WTC11 (cell line): ENCODE measurements around the gene LY9. TPM values are rescaled to one million over a fixed set of nuclear protein-coding genes. Genes with fewer than 3 reads are reported as not detected.

Source experiments
- ATAC-seq: fragments of 200-7000 bp; cut with Tn5 transposase; 2 replicates; pipeline ENCODE4 v1.10.0; 2021; ENCODE audit warnings: mild to moderate bottlenecking, moderate library complexity
- CTCF ChIA-PET: fragments of 300-600 bp; sonication (Branson Sonifier 250); formaldehyde crosslinking; loops from one replicate; lab custom pipeline; 2021; ENCODE audit warnings: antibody characterized with exemption; lab: Charles Lee
- POLR2A ChIA-PET: fragments of 350-600 bp; sonication (Branson Sonifier 250); formaldehyde crosslinking; loops from one replicate; lab custom pipeline; 2021; ENCODE audit warnings: antibody characterized with exemption; lab: Charles Lee
- DNase-seq: peaks from one replicate; pipeline ENCODE4 v3.0.0; 2021; ENCODE audit warnings: low spot score
- H3K27ac Mint-ChIP-seq: 2 replicates; pipeline ENCODE4 v1.8.0; 2021; ENCODE audit warnings: mixed read lengths
- H3K27me3 Mint-ChIP-seq: 2 replicates; pipeline ENCODE4 v1.8.0; 2021; ENCODE audit warnings: low read depth, mild to moderate bottlenecking, moderate library complexity, mixed read lengths
- H3K36me3 Mint-ChIP-seq: 2 replicates; pipeline ENCODE4 v1.8.0; 2021; ENCODE audit warnings: mixed read lengths
- H3K4me1 Mint-ChIP-seq: 2 replicates; pipeline ENCODE4 v1.8.0; 2022; ENCODE audit warnings: mixed read lengths
- H3K4me3 Mint-ChIP-seq: 2 replicates; pipeline ENCODE4 v1.8.0; 2021; ENCODE audit warnings: mild to moderate bottlenecking, moderate library complexity, mixed read lengths
- H3K9me3 Mint-ChIP-seq: 2 replicates; pipeline ENCODE4 v1.8.0; 2021; ENCODE audit warnings: mixed read lengths
- CBFB ChIP-seq: sonication (generic); formaldehyde crosslinking; IDR thresholded peaks from 2 replicates; pipeline ENCODE4 v1.8.1; 2022; ENCODE audit warnings: mild to moderate bottlenecking, low read depth, missing genetic modification reagents
- CREB1 ChIP-seq: sonication (generic); formaldehyde crosslinking; IDR thresholded peaks from 2 replicates; pipeline ENCODE4 v1.8.0; 2023; ENCODE audit warnings: mild to moderate bottlenecking, missing genetic modification reagents
- ESRRA ChIP-seq: sonication (generic); formaldehyde crosslinking; IDR thresholded peaks from 2 replicates; pipeline ENCODE4 v1.8.1; 2022; ENCODE audit warnings: mild to moderate bottlenecking, missing genetic modification reagents, borderline replicate concordance
- FOXP1 ChIP-seq: sonication (generic); formaldehyde crosslinking; IDR thresholded peaks from 2 replicates; pipeline ENCODE4 v1.8.0; 2022; ENCODE audit warnings: missing genetic modification reagents, mild to moderate bottlenecking, moderate library complexity, borderline replicate concordance
- JUN ChIP-seq: sonication (generic); formaldehyde crosslinking; IDR thresholded peaks from 2 replicates; pipeline ENCODE4 v1.8.0; 2023; ENCODE audit warnings: mild to moderate bottlenecking, missing genetic modification reagents
- KAT7 ChIP-seq: sonication (generic); formaldehyde crosslinking; IDR thresholded peaks from 2 replicates; pipeline ENCODE4 v1.8.1; 2023; ENCODE audit warnings: missing genetic modification reagents, mild to moderate bottlenecking, borderline replicate concordance
- MXD4 ChIP-seq: fragments of 250-450 bp; sonication (Bioruptor Pico); IDR thresholded peaks from 2 replicates; pipeline ENCODE4 v1.8.0; 2021; ENCODE audit warnings: mild to moderate bottlenecking, moderate library complexity, borderline replicate concordance
- MYBL2 ChIP-seq: sonication (generic); formaldehyde crosslinking; IDR thresholded peaks from 2 replicates; pipeline ENCODE4 v1.8.1; 2023; ENCODE audit warnings: mild to moderate bottlenecking, moderate library complexity, missing genetic modification reagents
- NR2C2 ChIP-seq: sonication (generic); formaldehyde crosslinking; IDR thresholded peaks from 2 replicates; pipeline ENCODE4 v1.8.0; 2022; ENCODE audit warnings: mild to moderate bottlenecking, missing genetic modification reagents
- RORB ChIP-seq: fragments of 250-450 bp; sonication (Bioruptor Pico); IDR thresholded peaks from 2 replicates; pipeline ENCODE4 v1.9.0; 2021; ENCODE audit warnings: mild to moderate bottlenecking
- ZNF671 ChIP-seq: fragments of 250-450 bp; sonication (Bioruptor Pico); IDR thresholded peaks from 2 replicates; pipeline ENCODE4 v1.8.0; 2021; ENCODE audit warnings: mild to moderate bottlenecking
- total RNA-seq: library from RNA; stranded (reverse); gene quantifications from 3 replicates; pipeline ENCODE4 v1.2.3, GENCODE V29; 2021
- TF ChIP-seq, protein P1 (sequence below): fragments of 250-450 bp; sonication (Bioruptor Pico); conservative IDR thresholded peaks from 2 replicates; pipeline ENCODE4 v1.9.0; 2021; ENCODE audit warnings: mild to moderate bottlenecking
- TF ChIP-seq, protein P2 (sequence below): sonication (generic); formaldehyde crosslinking; IDR thresholded peaks from 2 replicates; pipeline ENCODE4 v1.8.1; 2023; ENCODE audit warnings: mild to moderate bottlenecking, missing genetic modification reagents
- TF ChIP-seq, protein P3 (sequence below): sonication (generic); formaldehyde crosslinking; IDR thresholded peaks from 2 replicates; pipeline ENCODE4 v1.8.1; 2022; ENCODE audit warnings: mild to moderate bottlenecking, moderate library complexity, missing genetic modification reagents
- TF ChIP-seq, protein P4 (sequence below): sonication (generic); formaldehyde crosslinking; IDR thresholded peaks from 2 replicates; pipeline ENCODE4 v1.8.1; 2022; ENCODE audit warnings: low read depth, missing genetic modification reagents, borderline replicate concordance
- TF ChIP-seq, protein P5 (sequence below): sonication (generic); formaldehyde crosslinking; conservative IDR thresholded peaks from 2 replicates; pipeline ENCODE4 v1.8.1; 2022; ENCODE audit warnings: mild to moderate bottlenecking, missing genetic modification reagents
- TF ChIP-seq, protein P6 (sequence below): sonication (generic); formaldehyde crosslinking; IDR thresholded peaks from 2 replicates; pipeline ENCODE4 v1.8.1; 2022; ENCODE audit warnings: low read depth, mild to moderate bottlenecking, moderate library complexity, missing genetic modification reagents, borderline replicate concordance
- TF ChIP-seq, protein P7 (sequence below): fragments of 200-600 bp; IDR thresholded peaks from 2 replicates; pipeline ENCODE4 v1.8.0; 2022; ENCODE audit warnings: antibody characterized with exemption

The LY9 gene
- total RNA-seq, 1 experiment from 2014 or later: not detected

DNA sequence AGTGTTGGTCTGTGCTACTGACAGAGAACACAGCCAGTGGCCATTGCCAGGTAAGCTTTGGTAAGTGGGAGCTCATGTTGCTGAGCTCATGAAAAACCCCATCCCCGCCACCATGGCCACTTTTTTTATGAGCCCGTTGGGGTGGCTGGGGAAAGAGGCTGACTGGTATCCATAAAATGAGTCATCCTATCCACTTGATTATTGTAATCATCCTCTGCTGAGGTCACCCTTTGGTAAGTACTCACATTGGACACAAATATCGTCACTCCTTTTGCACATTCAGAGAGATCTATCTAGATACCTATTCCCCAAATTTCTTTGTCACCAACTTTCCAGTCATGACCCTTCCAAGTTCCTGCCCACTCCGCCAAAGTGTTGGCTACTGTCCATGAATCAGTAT is 34.9 kb upstream of the LY9 start (continued):
- TF ChIP-seq, protein P1, sequence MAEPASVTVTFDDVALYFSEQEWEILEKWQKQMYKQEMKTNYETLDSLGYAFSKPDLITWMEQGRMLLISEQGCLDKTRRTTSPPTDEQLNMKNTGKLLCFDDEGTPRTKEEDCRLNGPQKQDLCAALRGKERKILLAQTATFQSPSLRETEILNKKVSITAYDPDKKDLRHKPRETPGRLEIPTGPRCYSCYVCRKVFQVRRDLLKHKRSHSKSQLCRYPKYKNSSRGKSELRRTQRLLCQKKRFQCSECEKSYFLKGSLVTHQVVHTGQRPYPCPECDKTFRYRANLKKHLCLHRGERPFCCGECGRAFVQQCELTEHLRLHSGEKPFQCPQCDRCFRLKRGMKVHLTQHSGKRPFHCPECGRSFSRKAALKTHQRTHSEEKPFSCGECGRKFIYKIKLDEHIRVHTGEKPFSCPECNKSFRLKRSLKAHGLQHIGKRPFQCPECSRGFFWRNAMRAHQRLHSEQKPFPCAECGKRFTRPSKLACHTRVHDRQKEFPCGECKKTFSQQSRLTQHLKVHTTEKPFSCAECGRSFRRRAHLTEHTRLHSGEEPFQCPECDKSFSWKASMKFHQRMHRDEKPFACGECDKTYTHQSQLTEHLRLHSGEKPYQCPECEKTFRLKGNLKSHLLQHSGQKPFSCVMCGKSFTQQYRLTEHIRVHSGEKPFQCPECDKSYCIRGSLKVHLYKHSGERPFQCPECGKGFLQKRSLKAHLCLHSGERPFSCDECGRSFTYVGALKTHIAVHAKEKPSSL (CRISPR knock-in tag): no peak
- TF ChIP-seq RORB (no peak), ESRRA (CRISPR knock-in tag) (no peak), JUN (CRISPR knock-in tag) (no peak), CBFB (CRISPR knock-in tag) (no peak), KAT7 (no peak), MYBL2 (no peak)
- TF ChIP-seq, protein P2, sequence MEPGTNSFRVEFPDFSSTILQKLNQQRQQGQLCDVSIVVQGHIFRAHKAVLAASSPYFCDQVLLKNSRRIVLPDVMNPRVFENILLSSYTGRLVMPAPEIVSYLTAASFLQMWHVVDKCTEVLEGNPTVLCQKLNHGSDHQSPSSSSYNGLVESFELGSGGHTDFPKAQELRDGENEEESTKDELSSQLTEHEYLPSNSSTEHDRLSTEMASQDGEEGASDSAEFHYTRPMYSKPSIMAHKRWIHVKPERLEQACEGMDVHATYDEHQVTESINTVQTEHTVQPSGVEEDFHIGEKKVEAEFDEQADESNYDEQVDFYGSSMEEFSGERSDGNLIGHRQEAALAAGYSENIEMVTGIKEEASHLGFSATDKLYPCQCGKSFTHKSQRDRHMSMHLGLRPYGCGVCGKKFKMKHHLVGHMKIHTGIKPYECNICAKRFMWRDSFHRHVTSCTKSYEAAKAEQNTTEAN (CRISPR knock-in tag): no peak
- TF ChIP-seq, protein P3, sequence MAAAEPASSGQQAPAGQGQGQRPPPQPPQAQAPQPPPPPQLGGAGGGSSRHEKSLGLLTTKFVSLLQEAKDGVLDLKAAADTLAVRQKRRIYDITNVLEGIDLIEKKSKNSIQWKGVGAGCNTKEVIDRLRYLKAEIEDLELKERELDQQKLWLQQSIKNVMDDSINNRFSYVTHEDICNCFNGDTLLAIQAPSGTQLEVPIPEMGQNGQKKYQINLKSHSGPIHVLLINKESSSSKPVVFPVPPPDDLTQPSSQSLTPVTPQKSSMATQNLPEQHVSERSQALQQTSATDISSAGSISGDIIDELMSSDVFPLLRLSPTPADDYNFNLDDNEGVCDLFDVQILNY (CRISPR knock-in tag): no peak
- TF ChIP-seq, protein P4, sequence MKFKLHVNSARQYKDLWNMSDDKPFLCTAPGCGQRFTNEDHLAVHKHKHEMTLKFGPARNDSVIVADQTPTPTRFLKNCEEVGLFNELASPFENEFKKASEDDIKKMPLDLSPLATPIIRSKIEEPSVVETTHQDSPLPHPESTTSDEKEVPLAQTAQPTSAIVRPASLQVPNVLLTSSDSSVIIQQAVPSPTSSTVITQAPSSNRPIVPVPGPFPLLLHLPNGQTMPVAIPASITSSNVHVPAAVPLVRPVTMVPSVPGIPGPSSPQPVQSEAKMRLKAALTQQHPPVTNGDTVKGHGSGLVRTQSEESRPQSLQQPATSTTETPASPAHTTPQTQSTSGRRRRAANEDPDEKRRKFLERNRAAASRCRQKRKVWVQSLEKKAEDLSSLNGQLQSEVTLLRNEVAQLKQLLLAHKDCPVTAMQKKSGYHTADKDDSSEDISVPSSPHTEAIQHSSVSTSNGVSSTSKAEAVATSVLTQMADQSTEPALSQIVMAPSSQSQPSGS: no peak
- TF ChIP-seq, protein P5, sequence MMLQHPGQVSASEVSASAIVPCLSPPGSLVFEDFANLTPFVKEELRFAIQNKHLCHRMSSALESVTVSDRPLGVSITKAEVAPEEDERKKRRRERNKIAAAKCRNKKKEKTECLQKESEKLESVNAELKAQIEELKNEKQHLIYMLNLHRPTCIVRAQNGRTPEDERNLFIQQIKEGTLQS: no peak
- TF ChIP-seq, all 79 proteins: peak for 0

DNA sequence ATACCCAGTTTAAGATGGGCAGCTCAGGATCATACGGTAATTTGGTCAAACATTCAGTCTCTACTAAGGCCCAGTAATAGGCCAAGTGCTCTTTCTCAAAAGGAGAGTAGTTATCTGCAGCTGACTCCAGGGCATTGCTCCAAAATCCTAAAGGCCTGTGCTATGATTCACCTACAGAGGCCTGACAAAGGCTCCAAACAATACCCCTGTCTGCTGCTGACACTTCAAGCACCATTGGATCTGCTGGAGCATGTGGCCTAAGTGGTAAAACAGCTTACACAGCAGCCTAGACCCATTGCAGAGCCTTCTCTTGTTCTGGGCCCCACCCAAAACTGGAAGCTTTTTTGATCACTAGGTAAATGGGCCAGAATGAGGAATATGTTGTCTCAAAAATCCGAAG is 34.1 kb upstream of the LY9 start:
- Mint-ChIP-seq H3K36me3 (no peaks in the 10 kb centered on the region), H3K9me3 (peaks cover 6% of the 10 kb centered on the region; the same call in 1 of the 2 replicates), H3K4me1 (no peaks in the 10 kb centered on the region), H3K4me3 (no peak overlapping the region), H3K27ac (no peak overlapping the region), H3K27me3 (peaks cover 3% of the 10 kb centered on the region; the same call in 1 of the 2 replicates)
- POLR2A ChIA-PET: no interaction called here
- CTCF ChIA-PET: interaction anchor here (1.5 kb wide), 1 partner anchor 18 kb away, joined by 4 read pairs; no protein-coding TSS in a partner anchor
- DNase-seq (no peak), ATAC-seq (no peak)
- TF ChIP-seq MXD4 (CRISPR knock-in tag) (no peak), MYBL2 (no peak), NR2C2 (CRISPR knock-in tag) (no peak)
- TF ChIP-seq, all 79 proteins: peak for 0

DNA sequence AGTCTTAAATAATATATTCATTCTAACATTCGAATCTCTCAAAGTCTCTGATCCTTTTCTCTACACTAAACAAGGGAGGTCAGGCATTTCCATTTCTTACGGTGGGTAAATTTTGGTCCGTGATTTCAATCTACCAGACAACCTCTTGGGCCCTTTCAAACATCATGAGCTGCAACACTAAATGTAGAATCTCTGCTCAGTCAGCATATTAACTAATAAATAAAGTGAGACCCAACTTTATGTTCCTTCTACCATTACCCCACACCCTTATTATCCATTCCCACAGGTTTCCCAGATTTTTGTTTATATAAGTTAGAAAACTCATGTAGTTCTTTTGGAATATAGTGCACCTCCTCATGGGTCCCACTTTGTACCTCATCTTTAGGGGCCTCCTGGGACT is 32.0 kb upstream of the LY9 start:
- H3K4me1 Mint-ChIP-seq: peaks cover 6% of the 10 kb centered on the region
- ATAC-seq: no peak
- H3K27me3 Mint-ChIP-seq: peaks cover 3% of the 10 kb centered on the region; the same call in 1 of the 2 replicates
- no peak overlapping the region for H3K27ac Mint-ChIP-seq
- H3K4me3 Mint-ChIP-seq: no peak overlapping the region
- POLR2A ChIA-PET: no interaction called here
- H3K36me3 Mint-ChIP-seq: no peaks in the 10 kb centered on the region
- H3K9me3 Mint-ChIP-seq: peaks cover 6% of the 10 kb centered on the region; the same call in 1 of the 2 replicates
- TF ChIP-seq, protein P2 (CRISPR knock-in tag): no peak
- TF ChIP-seq ZNF671 (no peak), CREB1 (no peak), FOXP1 (no peak), KAT7 (no peak)
- TF ChIP-seq, protein P6, sequence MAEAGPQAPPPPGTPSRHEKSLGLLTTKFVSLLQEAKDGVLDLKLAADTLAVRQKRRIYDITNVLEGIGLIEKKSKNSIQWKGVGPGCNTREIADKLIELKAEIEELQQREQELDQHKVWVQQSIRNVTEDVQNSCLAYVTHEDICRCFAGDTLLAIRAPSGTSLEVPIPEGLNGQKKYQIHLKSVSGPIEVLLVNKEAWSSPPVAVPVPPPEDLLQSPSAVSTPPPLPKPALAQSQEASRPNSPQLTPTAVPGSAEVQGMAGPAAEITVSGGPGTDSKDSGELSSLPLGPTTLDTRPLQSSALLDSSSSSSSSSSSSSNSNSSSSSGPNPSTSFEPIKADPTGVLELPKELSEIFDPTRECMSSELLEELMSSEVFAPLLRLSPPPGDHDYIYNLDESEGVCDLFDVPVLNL (CRISPR knock-in tag): no peak
- TF ChIP-seq, protein P7, sequence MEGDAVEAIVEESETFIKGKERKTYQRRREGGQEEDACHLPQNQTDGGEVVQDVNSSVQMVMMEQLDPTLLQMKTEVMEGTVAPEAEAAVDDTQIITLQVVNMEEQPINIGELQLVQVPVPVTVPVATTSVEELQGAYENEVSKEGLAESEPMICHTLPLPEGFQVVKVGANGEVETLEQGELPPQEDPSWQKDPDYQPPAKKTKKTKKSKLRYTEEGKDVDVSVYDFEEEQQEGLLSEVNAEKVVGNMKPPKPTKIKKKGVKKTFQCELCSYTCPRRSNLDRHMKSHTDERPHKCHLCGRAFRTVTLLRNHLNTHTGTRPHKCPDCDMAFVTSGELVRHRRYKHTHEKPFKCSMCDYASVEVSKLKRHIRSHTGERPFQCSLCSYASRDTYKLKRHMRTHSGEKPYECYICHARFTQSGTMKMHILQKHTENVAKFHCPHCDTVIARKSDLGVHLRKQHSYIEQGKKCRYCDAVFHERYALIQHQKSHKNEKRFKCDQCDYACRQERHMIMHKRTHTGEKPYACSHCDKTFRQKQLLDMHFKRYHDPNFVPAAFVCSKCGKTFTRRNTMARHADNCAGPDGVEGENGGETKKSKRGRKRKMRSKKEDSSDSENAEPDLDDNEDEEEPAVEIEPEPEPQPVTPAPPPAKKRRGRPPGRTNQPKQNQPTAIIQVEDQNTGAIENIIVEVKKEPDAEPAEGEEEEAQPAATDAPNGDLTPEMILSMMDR: no peak
- TF ChIP-seq, all 79 proteins: peak for 0
- CTCF ChIA-PET: interaction anchor here (0.9 kb wide), 1 partner anchor 16 kb away, joined by 4 read pairs; no protein-coding TSS in a partner anchor
- no peak for DNase-seq
